ENCODE measurements around the gene TGFB3.

Gene TGFB3

GRCh38 chr14:75986439-75986765 lies 4.6 kb upstream of the TGFB3 start:
- no peak for DNase-seq

- DNase-seq = peak; percentile 82
These were observed 4.0 kb upstream of the TGFB3 start, which contains the start of gene IFT43 for GRCh38 chr14:75985618-75986438. IFT43 (plus strand) TSS chr14:75985763; CDS start chr14:75985787, 24 bp downstream.

- DNase-seq = no peak
These were observed 2.9 kb upstream of the TGFB3 start for GRCh38 chr14:75984674-75985073.

- no peak for DNase-seq
These were observed 1.2 kb upstream of the TGFB3 start for GRCh38 chr14:75983019-75983358.

DNA sequence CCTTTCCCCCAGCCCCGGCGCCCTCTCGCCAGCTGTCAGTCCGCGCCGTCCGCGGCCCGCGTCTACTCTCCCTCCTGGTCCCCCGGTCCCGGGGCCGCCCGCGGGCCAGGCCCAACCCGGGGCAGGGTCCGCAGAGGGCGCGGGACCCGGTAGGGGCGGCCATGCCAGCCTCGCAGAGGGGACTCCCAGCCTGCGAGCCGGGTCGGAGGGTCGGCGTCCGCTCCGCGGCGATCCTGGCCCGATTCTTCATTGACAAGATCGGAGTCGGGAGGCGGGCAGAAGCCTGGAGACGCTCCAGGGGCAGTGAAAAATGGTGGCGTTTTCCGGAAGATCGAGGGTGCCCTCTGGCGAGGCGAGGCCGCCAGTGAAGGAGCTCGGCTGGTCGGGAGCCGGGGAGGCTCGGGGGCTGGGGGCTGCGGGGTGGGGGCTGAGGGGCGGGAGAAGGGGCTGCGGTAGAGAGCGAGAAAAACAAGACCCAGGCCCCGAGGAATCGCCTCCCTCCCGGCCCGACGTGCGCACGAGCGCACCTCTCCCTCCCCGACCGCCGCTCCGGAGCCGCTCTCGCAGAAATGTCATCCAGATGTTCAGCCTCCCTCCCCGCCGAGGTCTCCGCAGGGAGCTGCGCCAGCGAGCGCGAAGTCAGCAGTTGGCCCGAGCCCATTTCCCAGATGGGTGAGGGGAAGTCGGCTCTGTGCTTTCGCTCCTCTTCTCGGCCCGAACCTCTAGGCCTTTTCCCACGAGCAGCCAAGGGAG lies 647 bp upstream of the TGFB3 start:
- DNase-seq = peak; percentile 83

DNA sequence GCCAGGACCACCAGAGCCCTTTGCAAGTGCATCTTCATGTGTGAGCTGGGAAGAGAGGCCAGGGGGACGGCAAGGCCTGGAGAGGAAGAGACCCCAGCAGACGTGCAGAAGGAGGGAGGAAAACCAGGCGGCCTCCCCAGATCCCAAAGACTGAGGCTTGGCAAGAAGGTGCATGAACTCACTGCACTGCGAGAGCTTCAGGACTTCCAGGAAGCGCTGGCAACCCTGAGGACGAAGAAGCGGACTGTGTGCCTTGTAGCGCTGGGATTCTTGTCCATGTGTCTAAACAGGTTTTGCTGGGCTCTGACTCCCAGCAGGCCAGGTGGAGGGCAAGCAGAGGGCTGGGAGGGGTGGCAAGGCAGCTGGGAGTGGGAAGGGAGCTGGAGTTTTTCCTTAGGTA lies 939 bp downstream of the TGFB3 start:
- DNase-seq = no peak

- DNase-seq = no peak
These were observed 1.9 kb downstream of the TGFB3 start for GRCh38 chr14:75979648-75980565.

DNA sequence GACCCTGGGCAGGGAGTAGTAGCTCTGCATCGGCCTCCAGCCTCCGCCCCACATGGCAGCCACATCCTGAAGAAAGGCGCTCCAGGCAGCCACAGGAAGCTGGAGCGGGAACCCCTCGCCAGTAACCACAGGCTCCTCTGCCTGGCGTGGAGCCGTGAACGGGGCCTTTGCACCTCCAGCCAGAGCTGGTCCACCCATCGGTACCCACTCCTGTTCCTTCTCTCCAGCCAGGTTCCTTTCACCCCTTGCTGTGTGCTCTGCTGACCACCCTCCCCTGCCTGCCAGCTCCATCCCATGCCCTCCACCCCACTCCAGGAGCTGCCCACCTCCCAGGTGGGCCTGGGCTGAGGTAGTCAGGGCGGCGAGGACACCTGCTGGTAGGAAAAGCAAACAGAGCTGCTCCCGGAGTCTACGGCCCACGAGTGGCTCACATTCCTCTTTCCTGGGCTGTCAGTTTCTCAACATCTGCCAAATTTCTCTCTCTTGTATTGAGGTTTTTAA lies 2.7 kb downstream of the TGFB3 start:
- no peak for DNase-seq

- peak; percentile 5 for DNase-seq
These were observed 3.5 kb downstream of the TGFB3 start for GRCh38 chr14:75978249-75978731.

GRCh38 chr14:75977582-75977943 lies 4.2 kb downstream of the TGFB3 start:
- DNase-seq = no peak

- no peak for DNase-seq
These were observed 4.8 kb downstream of the TGFB3 start for GRCh38 chr14:75976826-75977581.

DNA sequence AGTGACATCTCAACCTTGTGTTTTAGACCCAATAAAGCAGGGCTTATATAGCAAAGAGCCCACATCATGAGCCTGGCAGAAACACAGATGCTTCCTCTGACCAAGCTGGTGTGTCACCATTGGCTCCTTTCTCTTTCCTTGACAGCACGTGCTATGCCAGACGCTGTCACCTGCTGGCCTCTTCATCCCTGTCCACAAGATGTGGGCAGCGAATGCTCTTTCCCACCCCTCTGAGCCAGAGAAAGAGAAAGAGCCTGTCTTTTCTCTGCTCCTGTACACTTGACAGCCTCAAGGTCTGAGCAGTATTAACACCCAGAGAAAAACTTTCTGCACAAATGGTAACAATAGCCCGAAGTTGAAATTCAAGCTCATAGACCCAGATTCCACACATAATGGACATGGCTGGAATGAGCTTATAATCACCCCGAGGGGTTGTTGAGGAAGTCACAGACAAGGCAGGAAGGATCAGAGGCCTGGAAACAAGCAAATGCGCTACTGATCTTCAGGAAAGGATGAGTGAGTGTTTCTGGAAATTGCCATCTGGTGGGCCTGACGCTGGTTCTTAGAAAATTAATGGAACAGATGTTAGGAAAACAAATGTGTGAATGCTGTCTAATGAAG lies 8.9 kb downstream of the TGFB3 start:
- no peak for DNase-seq

DNA sequence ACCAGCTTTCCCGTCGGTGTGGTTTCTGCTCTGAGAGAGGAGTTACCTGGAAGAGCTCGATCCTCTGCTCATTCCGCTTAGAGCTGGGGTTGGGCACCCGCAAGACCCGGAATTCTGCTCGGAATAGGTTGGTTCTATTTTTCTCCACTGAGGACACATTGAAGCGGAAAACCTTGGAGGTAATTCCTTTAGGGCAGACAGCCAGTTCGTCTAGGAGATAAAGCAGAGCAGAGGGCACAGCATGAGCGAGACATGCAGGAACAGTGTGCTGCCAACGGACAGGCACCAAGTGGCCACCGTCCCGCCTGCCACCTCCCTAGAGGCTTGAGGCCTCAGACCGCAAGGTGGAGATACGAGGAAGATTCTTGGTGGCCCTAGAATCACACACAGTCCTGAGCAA lies 10.3 kb downstream of the TGFB3 start:
- DNase-seq = no peak

GRCh38 chr14:75970989-75971388 lies 10.8 kb downstream of the TGFB3 start:
- DNase-seq = no peak

DNA sequence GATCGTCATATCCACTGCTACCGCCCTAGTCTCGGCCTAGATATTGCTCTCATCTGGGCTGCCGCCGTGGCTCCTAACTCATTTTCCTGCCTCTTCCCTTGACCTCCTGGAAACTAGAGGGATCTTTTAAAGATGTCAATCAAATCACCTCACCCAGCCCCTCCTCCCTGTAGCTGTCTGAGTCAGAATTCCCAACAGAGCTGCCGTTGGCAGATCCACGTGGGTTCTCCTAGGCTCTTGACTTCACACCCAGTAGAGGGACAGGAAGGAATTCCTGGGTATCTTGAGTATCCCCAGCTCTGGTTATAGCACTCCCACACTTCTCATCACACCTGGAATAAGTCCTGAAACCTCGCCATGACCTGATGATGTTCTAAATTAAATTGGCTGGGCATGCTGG lies 11.9 kb downstream of the TGFB3 start:
- no peak for DNase-seq

GRCh38 chr14:75969126-75969525 lies 12.7 kb downstream of the TGFB3 start:
- DNase-seq = no peak

- no peak for DNase-seq
These were observed 13.3 kb downstream of the TGFB3 start for GRCh38 chr14:75968456-75968855.

- no peak for DNase-seq
These were observed 13.9 kb downstream of the TGFB3 start for GRCh38 chr14:75967866-75968265.

- DNase-seq = no peak
These were observed 20.1 kb downstream of the TGFB3 start for GRCh38 chr14:75961662-75962061.

DNA sequence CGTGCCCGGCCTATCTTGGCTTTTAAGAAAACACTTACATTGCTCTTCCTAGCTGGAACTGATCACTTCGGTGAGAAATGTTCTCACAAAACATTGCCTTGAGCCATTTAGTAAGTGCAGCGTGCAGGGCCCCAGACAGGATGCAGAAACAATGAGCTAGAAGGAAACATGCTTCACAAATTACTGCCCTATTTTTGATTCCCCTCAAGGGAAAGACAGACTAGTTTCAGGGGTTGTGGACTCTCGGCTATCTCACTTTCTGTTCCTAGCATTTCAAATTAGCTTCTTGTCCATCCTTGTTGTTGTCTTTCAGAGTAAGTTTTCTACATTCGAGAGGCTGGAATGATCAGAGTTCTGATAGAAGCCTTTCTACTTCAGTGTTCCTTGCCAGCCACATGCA lies 21.6 kb downstream of the TGFB3 start:
- DNase-seq = no peak

DNA sequence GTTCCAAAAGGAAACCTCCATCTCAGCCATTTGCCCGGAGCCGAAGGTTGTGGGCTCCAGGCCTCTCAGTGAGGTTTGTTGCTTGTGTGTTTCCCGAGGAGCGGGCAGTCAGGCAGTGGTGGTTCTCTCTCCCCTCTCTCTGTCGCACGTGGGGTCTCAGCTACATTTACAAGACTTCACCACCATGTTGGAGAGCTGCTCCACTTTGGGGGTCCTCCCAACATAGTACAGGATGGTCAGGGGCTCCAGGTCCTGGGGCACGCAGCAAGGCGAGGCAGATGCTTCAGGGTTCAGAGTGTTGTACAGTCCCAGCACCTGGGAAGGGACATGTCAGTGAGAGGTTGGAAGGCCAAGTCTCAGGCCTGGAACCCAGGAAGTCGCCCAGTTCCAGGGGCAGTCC lies 22.8 kb downstream of the TGFB3 start:
- no peak for DNase-seq

DNA sequence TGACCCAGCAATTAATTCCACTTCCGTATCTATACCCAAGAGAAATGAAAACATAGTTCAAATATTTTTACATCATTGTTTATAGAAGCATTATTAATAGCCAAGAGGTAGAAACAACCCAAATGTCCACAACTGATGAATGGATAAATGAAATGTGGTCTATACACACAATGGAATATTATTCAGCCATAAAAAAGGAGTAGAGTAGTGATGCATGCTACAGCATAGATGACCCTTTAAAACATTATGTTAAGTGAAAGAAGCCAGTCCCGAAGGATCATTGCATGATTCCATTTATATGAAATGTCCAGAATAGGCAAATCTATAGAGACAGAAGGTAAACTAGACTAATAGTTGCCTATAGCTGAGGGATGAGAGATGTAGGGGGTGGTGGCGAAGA lies 29.3 kb downstream of the TGFB3 start:
- DNase-seq = no peak
